Stimulated activated CD8-positive, alpha-beta memory T cell treated with anti-CD3 and anti-CD28 coated beads, Interleukin-2, amount 100 ng/mL, for 1 hour (primary cell): ENCODE results near the gene JCAD.

ENCODE experiments used
- DNase-seq, 2 donors: peaks; one replicate each; pipeline ENCODE4 v3.0.0-alpha.2; 2020; ENCODE audit warnings: low read depth in 2 of 2

The JCAD gene

DNA sequence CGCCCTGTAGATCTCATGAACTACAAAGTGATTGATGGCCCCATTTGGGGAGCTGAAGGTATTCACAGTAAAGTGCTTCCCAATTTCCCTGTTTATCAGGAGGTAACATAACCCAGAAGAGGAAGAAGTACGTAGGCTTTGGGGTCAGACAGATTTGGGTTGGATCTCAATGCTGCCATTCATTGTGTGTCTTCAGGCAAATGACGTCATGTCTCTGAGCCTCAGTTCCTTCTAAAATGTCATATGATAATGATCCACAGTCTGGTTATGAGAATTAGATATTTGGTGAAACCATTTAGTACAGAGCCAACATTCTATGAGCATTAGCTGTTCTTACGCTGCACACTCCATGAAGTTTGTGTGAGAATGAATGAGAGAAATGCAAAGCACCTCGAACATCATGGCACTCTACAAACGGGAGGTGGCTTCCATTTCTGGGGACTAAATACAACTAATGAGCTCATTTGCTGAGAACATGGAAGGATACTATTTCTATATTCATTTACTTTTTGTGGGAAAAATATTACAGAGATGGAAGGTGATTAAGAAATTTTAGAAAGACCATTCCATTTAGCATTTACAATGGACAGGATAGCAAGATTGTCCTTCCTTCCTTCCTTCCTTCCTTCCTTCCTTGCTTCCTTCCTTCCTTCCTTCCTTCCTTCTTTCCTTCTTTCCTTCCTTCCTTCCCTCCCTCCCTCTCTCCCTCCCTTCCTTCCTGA lies 13.8 kb upstream of the JCAD start:
- no peak for DNase-seq

DNA sequence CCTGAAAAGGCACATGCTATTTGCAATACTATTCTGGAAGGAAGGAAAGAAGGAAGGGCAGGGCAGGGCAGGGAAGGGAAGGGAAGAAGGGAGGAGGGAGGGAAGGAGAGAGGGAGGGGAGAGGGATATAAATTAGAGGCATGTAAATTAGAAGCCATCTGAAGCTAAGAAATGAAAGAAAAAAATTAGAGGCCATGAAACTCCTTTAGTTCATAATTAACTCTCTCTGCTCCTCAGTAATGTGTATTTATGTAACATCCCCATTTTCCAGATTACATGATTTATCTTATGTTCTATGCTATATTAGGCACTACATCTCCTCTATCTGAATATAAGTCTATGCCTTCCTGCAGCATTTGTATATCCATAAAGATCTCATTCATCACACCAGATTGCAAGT lies 12.7 kb upstream of the JCAD start:
- DNase-seq, result no peak

DNA sequence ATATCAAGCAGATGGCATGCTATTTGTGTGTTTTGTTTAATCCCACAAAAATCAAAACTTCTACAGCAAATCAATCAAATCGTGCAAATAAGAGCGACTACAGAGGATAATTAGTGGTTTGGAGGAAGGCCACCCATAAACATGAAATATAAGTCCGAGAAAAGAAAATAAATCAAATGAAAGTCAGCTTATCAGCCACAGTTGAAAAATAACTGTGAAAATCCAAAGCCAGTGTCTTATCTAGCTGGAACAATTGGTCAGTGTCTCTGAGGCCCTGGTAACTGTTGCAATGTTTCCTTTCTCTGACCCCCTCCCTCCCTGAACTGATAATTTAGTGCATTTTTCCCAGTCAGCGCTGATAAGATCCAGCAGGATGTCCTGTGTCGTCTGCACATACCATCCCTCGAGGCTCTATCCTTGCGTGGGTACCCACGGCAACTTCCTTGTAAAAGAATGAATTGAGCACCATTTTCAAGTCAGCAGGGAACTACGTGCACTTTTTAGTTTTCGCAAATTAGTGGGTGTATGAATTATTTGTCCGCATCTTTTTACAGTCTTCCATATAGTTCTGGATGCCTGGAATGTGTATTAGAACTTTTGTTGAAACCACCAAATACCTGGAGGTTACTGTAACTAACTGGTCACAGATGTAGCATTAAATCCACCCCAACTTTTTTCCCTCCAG lies 10.8 kb upstream of the JCAD start:
- DNase-seq, result no peak

DNA sequence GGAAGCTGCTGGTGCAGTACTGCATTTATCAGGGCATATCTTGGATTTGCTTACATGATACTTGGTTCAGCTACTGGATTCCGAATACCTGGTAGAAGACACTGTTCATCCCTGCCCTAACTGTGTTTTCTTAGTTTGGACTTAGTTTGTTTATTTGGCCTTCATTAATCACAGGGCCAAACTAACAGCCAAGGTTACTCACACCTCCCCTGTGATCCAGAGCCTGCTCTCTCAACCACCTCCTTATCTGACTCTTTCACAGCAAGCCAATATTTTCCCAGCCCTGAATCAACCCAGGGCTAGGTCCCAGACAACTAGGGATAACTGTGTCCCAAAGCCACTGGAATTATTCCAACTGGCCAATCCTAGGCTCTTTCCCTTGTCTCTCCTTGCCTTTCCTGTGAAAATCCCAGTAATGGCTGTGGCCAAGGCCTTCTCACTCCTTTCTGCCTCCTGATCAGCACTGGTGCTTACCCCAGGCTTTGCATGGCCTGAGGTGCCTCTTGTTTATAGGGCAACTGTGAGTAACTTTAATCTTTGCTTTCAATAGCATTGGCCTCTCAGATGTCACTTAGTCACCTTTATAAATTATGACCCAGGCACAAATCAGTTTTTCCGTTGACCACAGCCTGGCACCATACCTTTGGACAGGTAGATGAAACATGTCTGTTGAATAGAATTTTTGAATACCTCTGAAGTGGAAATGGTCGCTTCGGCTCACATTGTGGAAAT lies 9.3 kb upstream of the JCAD start:
- DNase-seq, result no peak

DNA sequence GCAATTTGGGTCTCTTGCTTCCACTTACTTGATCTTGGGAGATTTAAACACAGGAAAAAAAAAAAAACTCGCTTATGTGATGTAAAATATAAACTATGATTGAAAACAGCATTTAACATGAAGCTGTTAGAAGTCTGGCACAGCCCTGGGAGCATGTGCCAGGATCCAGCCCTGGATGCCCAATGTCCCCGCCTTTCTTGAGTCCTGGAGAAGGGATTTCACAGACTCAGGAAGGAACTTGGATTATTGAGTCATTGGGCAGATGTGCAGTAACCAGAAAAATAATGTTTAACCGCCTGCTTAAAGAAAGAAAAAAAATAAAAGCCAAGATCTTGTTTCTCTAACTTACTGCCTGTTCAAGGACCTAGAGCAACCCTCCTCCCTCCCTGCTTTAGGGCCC lies 3.7 kb upstream of the JCAD start:
- no peak for DNase-seq

DNA sequence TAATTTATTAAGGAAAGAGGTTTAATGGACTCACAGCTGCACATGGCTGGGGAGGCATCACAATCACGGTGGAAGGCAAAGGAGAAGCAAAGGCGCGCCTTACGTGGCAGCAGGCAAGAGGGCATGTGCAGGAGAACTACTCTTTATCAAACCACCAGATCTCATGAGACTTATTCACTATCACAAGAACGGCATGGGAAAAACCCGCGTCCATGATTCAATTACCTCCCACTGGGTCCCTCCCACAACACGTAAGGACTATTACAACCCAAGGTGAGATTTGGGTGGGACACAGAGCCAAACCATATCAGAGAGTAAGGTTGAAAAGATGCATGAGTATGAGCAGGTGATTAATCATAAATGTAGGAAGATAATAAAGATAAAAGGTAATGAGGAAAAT lies 3.2 kb upstream of the JCAD start:
- DNase-seq, result no peak

DNA sequence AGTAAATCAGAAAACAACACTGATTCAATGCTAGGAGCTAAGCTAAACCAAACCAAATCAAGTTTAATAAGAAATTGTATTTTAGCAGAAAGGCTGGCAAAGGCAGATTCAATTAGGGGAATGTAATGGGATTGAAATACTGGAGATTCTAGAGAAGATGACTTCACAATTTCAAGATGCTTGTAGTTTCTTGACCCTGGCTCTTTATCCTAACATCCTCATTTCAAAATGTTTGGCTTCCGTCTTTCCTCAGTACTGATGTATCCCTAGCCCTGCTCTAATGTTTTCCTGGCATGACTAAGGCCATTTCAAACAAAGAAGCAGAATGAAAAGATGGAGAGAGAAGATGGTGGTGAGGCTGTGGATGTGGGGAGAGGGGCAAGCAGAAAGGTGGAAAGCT lies 2.7 kb upstream of the JCAD start:
- DNase-seq, result no peak

DNA sequence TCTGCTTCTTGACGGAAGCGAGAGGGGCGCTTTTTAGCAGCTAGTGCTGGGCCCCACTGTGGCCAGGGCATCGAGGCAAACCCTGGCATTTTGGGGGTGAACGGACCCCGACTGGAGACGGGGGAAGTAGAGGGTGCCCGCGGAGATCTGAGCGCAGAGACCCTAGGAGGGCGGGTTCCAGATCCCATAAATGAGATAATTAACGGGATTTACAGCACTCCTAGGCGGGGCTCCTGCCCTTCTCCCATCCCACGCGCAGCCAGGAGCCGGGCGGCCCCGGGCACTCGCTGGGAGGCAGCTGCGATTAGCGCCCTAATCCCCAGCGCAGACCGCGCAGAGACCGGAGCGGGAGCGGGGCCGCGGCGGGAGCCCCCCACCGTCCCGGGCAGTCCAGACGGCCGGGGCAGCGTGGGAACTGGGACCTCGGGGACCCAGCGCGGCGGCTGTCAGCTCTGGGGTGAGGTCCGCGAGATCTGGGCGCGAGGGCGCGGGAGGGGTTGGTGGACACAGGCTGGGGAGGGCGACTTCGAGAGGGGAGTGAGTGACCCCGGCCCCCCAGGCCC lies 735 bp downstream of the JCAD start:
- DNase-seq, result no peak

DNA sequence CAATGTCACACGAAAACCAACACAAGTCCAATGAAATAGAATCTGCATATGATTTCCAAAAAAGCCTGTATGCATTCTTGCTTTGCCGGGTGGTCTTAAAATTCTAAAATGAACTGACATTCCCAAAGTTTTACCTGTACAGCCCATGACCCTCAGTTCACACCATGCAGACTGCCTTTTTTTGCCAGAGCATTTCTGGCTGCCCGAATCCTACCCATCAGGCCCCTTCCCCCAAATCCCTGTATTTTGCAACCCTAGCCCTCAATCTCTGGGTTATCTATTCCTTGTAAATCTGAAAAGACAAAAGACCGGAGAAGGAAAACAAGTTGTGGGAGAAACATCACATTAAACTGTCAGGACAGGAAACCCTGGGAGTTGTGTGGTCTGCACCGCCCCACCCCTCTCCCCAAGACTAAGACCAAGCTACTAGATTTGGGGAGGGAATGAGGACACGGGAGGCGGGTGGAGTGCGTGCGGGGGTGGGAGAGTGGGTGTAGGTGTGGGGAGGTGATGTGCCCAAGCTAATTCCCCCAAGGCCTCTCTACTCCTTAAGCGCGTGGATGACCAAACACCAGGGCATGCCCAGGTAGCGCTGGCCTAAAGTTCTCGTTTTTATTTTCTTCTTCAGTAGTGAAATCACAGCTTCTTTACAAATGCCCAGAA lies 1.4 kb downstream of the JCAD start:
- no peak for DNase-seq

DNA sequence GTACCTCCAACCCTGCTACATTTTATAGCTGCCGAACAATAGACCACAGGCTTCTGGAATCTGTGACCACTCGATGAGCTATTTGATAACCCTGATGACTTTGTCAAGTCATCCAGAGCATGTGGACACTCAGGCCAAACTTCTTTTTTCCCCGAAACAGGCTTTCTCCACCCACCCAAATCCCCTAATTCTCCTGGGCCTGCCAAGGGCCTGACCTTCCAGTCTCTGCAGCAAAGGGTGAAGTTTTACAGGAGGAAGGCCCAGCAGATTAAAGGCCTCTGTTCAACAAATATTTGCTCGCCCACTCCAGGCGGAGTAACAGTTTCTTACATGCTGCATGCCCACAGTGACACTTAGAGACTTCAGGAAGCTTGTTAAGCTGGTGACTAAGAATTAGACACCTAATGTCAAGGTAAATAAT lies 2.0 kb downstream of the JCAD start:
- DNase-seq, result no peak

DNA sequence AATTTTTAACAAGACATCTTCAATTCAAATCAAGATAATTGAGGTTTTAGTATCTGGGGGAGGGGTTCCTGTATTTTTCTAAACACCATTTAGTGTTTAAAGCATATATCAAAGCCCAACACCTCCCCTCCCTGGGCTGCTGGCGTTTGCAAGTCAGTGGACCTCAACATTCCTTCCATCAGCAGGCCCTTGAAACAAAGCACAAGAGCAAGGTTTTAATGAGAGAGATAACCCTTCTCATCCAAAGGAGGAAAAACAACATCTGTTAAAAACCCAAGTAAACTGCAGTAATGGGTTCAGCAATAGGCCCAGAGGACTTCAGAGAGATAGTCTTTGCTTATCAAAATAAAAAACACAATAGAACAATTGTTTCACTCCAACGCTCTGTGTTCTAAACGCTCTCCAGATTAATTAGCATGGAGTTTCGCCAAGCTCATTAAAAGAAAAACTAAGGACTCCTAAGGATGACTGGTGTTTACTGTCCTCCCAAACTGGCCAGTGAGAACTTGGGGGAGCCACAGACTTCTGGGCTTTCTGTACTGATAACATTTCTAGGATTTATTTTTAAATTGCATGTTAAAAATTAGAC lies 2.5 kb downstream of the JCAD start:
- DNase-seq, result no peak

DNA sequence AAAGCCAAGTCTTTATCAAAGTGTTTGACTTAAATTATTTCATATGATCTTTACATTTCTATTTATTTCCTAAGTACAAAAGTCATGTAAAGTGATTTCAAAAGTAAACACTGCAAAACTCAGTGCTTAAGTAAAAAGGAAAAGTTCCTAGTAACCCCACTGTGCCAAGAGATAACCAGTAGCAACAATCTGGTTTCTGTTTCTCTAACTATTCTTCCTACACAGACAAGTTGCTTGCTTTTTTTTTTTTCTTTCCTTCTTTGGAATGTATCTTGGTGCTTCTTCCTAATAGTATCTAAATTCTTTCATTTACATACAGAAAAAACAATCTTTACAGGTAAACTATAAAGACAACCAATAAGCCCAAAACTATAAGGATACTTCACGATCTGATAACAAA lies 3.1 kb downstream of the JCAD start:
- no peak for DNase-seq

DNA sequence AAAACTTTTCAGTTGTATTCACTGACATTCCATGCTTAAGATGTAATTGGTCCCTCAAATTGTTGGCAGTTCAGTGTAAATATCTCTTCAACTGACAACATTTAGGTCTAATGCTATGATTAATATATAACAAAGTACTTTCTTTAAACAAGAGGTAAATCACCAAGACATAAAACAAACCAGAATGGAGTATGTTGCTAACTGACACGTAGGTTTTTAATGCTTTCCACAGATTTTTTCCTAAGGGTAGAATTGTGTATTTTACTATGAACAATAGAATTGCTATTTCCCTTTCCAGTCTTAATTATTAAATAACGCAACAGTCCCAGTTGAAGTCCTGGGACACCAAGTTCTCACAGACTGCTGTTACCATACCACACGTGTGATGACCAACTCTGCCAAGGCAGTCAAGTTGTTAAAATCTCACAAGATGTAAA lies 4.1 kb downstream of the JCAD start:
- no peak for DNase-seq

DNA sequence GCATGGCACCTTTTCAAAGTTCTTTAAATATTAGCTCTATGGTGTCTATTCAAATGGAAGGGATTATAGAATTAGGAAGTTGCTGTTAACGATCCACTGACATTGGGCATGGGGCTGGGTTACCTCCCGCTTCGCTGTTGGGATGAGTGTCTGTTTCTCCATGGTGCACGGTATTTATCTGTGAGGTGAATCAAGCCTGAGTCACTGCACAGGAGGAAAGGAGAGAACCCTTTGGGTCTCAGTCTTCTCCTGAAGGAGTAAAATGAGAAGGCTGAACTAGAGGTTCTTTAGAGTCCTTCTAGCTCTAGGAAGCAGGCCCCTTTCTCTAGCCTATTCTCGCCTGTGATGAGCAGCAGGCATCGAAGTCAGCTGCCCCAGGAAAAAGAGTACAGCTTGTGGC lies 7.3 kb downstream of the JCAD start:
- no peak for DNase-seq

DNA sequence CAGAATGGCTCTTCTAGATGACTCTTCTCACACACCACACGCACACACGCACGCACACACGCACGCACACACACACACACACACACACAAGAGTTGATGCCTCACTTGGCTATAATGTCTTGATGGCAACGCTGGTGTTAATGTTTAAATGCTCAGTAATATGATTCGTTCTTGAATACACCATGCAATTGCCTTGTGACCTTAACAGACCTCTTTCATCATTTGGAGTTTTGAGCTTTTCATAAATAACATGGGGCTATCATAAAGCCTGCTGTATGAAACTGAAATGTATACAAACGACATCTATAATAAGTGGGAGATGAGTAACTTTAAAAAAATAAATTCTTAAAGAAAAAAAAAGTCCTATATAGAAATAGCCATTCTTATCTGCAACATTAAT lies 8.2 kb downstream of the JCAD start:
- no peak for DNase-seq

DNA sequence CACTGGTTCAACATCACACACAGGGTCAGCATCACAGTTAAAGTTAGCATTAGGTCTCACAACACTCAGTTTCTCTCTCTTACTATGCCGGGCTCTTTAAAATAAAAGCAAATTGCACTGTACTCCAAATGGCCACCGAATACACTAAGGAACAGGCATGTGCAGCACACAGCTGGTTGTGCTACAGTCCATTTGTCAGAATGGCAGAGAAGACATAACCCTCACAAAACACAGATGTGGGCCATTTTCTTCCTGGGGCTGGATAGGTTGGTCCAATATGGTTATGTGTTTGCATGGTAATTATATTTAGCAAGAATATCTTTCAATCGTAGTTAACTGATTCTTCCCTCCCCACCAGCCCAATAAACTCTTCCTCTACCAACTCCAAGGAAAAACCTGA lies 9.0 kb downstream of the JCAD start:
- DNase-seq, result no peak

DNA sequence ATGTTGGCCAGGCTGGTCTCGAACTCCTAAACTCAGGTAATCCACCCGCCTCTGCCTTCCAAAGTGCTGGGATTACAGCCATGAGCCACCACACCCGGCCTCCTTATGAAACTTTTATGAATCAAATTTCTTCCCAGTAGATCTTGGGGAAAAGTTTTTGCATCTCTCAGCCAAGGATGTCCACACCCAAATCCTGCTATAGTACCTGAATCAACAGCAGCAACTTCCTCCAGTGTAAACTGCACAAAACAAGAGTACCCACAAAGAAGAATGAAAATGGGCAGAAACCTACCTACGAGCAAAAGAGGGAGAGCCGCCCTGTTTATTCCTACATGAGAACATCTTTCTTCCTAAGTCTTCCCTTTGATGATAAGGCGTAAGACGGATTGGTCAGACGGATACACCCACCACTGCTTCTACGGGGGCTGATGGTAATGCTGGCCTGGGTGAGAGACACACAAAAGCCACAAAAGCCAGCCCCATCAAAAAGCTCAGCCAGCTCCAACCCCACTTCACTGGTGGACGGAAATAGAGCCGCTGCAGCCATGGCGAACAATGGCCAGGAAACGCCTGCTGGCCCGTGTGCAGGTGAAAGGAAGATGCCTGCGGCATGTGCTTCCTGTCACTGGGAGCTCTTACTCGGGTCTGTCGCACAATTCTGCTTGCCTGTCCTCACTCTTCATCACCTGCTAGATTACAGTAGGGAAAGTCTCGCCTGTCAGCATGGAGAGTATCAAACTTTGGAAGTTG lies 10.4 kb downstream of the JCAD start:
- no peak for DNase-seq

DNA sequence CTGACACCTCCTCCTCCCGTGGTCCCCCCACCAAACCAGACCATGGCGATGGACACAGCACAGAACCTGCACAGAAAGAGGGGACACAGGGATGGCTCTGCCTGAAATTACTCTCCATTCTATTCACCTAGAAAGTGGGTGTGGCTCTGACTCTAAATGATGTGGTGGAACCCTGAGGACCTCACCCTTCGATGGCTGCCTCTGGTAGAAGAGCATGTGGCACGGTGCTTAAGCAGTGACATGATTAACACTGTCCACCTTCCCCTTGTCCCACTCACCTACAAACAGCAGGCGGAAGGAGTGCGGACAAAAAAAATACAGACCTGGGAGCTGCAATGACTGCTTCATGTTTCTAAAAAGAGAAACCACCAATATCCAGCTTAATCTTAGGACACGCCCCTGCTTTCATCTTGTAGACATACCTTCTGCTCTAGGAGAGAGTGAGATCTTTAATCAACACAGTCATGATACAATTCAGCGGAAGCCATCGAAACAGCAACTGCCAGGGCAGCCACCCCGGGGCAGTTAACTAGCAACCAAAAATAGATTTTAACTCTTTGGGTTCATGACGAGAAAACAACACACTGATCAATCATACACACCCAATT lies 11.4 kb downstream of the JCAD start:
- DNase-seq, result no peak

DNA sequence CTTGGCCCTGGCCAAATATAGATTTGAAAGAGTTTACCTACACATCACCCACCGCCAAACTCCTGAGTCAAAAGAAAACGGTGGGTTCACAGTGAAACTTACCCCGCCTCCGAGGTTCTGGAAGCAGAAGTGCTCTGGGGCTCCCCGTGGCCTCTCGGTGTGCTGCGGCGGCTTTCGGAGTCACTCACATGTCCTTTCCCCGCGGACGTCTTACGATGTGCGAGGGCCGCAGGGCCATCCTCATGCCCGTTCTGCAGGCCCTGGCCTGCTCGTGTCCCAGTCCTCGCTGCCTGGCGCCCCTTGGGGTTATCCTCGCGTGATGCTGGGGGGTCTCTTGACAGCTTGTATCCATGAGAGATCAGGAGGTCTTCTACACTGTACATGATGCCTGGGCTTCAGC lies 12.0 kb downstream of the JCAD start:
- DNase-seq, result no peak

DNA sequence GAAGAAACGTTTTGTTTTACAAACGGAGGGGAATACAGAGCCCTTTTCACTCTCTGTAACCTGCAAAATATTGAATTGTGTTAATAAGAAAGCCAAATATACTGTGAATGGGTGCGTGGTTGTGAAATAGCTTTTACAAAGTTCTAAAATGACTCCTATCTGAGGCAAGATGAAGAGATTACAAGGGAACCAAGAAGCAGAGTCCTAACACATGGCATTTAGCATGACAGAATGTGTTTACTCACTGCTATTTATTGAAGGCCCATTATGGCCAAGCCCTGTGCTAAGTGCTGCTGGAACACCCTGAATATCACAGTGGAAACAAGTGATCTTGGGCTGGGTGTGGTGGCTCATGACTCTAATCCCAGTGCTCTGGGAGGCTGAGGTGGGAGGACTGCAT lies 12.9 kb downstream of the JCAD start:
- DNase-seq, result no peak

DNA sequence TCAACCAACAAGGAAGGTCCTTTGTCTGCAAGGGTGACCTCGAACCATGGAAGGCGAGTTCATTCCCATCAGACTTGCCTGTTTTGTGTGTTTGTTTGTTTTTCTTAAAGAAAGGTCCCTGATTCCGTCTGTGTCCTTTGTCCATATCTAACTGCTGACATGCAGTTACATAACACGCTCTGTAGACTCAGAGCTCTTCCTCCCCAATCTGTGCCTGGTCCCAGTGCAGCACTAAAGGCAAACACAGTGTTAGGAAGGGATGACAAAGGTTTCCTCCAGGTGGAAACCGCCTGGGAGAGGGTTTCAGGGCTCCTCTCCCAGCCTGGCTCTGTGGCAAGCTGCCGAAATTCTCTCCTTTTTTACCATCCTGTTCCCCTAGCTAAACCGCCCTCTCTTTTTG lies 13.4 kb downstream of the JCAD start:
- DNase-seq, result no peak
